GM19328 (cell line): ENCODE measurements around the gene TACR2.

ENCODE experiments used
- ATAC-seq: cut with Tn5 transposase; IDR thresholded peaks from one replicate; pipeline ENCODE4 v1.9.1; 2021; ENCODE audit warnings: mild to moderate bottlenecking, moderate library complexity; ENCODE audit not compliant: unreplicated experiment

TACR2 gene

GRCh38 chr10:69405221-69405620 is 11.5 kb downstream of the TACR2 start:
- ATAC-seq = no peak

- no peak for ATAC-seq
Observed at GRCh38 chr10:69404786-69405185, 11.9 kb downstream of the TACR2 start.

- ATAC-seq = no peak
Observed at GRCh38 chr10:69403519-69403918, 13.2 kb downstream of the TACR2 start.

GRCh38 chr10:69403066-69403465 is 13.7 kb downstream of the TACR2 start:
- no peak for ATAC-seq

- ATAC-seq = no peak
Observed at GRCh38 chr10:69402386-69402785, 14.3 kb downstream of the TACR2 start.

GRCh38 chr10:69401416-69401815 is 15.3 kb downstream of the TACR2 start:
- no peak for ATAC-seq

- no peak for ATAC-seq
Observed at GRCh38 chr10:69400936-69401335, 15.8 kb downstream of the TACR2 start.

GRCh38 chr10:69398466-69398865 is 18.3 kb downstream of the TACR2 start:
- no peak for ATAC-seq

- ATAC-seq = no peak
Observed at GRCh38 chr10:69397972-69398371, 18.7 kb downstream of the TACR2 start.

- ATAC-seq = no peak
Observed at GRCh38 chr10:69394020-69394419, 22.7 kb downstream of the TACR2 start.

GRCh38 chr10:69392481-69393000 is 24.2 kb downstream of the TACR2 start:
- peak; percentile 77 for ATAC-seq

GRCh38 chr10:69391158-69391557 is 25.6 kb downstream of the TACR2 start:
- ATAC-seq = no peak

- ATAC-seq = no peak
Observed at GRCh38 chr10:69389827-69390490, 26.8 kb downstream of the TACR2 start.

- no peak for ATAC-seq
Observed at GRCh38 chr10:69388488-69388887, 28.2 kb downstream of the TACR2 start.

GRCh38 chr10:69387500-69387899 is 29.2 kb downstream of the TACR2 start:
- no peak for ATAC-seq

GRCh38 chr10:69385454-69386350 is 31.0 kb downstream of the TACR2 start:
- no peak for ATAC-seq

- ATAC-seq = no peak
Observed at GRCh38 chr10:69384320-69384719, 32.4 kb downstream of the TACR2 start.

GRCh38 chr10:69383558-69383957 is 33.2 kb downstream of the TACR2 start:
- ATAC-seq = no peak

GRCh38 chr10:69382382-69383117 is 34.2 kb downstream of the TACR2 start:
- ATAC-seq = no peak

GRCh38 chr10:69379800-69380199 is 36.9 kb downstream of the TACR2 start:
- no peak for ATAC-seq

- no peak for ATAC-seq
Observed at GRCh38 chr10:69377933-69378332, 38.8 kb downstream of the TACR2 start.
